BE2C (cell line): ENCODE measurements around the gene DACT3.
A peak's percentile ranks its signal among the peaks of the same experiment; 100 is the strongest.

Experiments
- DNase-seq: peaks from one replicate; pipeline ENCODE4 v3.0.0-alpha.2; 2020
- H3K27me3 ChIP-seq: fragments of 250-450 bp; sonication (Bioruptor Pico); 2 replicates; pipeline ENCODE4 v1.5.1; 2020; ENCODE audit warnings: mild to moderate bottlenecking
- H3K36me3 ChIP-seq: fragments of 250-450 bp; sonication (Bioruptor Pico); 2 replicates; pipeline ENCODE4 v1.5.1; 2020; ENCODE audit warnings: mild to moderate bottlenecking
- H3K4me1 ChIP-seq: fragments of 250-450 bp; sonication (Bioruptor Pico); 2 replicates; pipeline ENCODE4 v1.5.1; 2020
- H3K4me3 ChIP-seq: 2 replicates; pipeline ENCODE4 v1.5.1; 2011; ENCODE audit warnings: low read depth, low read length
- H3K9me3 ChIP-seq: fragments of 250-450 bp; sonication (Bioruptor Pico); 2 replicates; pipeline ENCODE4 v1.5.1; 2020
- CTCF ChIP-seq: IDR thresholded peaks from 2 replicates; pipeline ENCODE4 v1.5.1; 2012; ENCODE audit warnings: mild to moderate bottlenecking, low read depth, low read length

Gene DACT3

GRCh38 chr19:46697204-46697960 is 36.4 kb upstream of the DACT3 start:
- TF ChIP-seq CTCF = no peak
- Histone ChIP-seq H3K4me1 (no peaks in the 10 kb centered on the region), H3K27me3 (no peaks in the 10 kb centered on the region), H3K4me3 (peak overlapping the region; percentile 47), H3K36me3 (peaks cover 21% of the 10 kb centered on the region), H3K9me3 (no peaks in the 10 kb centered on the region)
- DNase-seq = peak; percentile 100

- TF ChIP-seq CTCF = no peak
- Histone ChIP-seq H3K4me1 (no peaks in the 10 kb centered on the region), H3K27me3 (no peaks in the 10 kb centered on the region), H3K36me3 (peaks cover 26% of the 10 kb centered on the region), H3K9me3 (no peaks in the 10 kb centered on the region), H3K4me3 (peak overlapping the region; percentile 47)
- no peak for DNase-seq
Observed at GRCh38 chr19:46696866-46697203, 35.9 kb upstream of the DACT3 start.

- no peaks in the 10 kb centered on the region for H3K27me3 ChIP-seq
Observed at GRCh38 chr19:46696052-46696451, 35.1 kb upstream of the DACT3 start.

GRCh38 chr19:46693760-46694159 is 32.8 kb upstream of the DACT3 start:
- H3K36me3 ChIP-seq = peaks cover 42% of the 10 kb centered on the region

More at GRCh38 chr19:46696052-46696451, 35.1 kb upstream of the DACT3 start:
- Histone ChIP-seq H3K9me3 (no peaks in the 10 kb centered on the region), H3K36me3 (peaks cover 34% of the 10 kb centered on the region), H3K4me3 (no peak overlapping the region), H3K4me1 (no peaks in the 10 kb centered on the region)
- DNase-seq = no peak
- no peak for TF ChIP-seq CTCF

GRCh38 chr19:46692918-46693722 is 32.1 kb upstream of the DACT3 start:
- H3K4me1 ChIP-seq = no peaks in the 10 kb centered on the region
- no peak overlapping the region for H3K4me3 ChIP-seq
- H3K27me3 ChIP-seq = no peaks in the 10 kb centered on the region
- no peak for TF ChIP-seq CTCF
- no peaks in the 10 kb centered on the region for H3K9me3 ChIP-seq
- no peak for DNase-seq
- peaks cover 42% of the 10 kb centered on the region for H3K36me3 ChIP-seq

More at GRCh38 chr19:46693760-46694159, 32.8 kb upstream of the DACT3 start:
- no peak for DNase-seq
- TF ChIP-seq CTCF = no peak
- Histone ChIP-seq H3K9me3 (no peaks in the 10 kb centered on the region), H3K4me1 (no peaks in the 10 kb centered on the region), H3K4me3 (no peak overlapping the region), H3K27me3 (no peaks in the 10 kb centered on the region)

GRCh38 chr19:46691948-46692347 is 31.0 kb upstream of the DACT3 start:
- no peak for DNase-seq
- Histone ChIP-seq H3K27me3 (no peaks in the 10 kb centered on the region), H3K4me1 (no peaks in the 10 kb centered on the region), H3K36me3 (peaks cover 49% of the 10 kb centered on the region), H3K4me3 (no peak overlapping the region), H3K9me3 (no peaks in the 10 kb centered on the region)
- no peak for TF ChIP-seq CTCF
